IMR-90 (cell line): ENCODE results near the gene GNG12. TPM values are rescaled to one million over a fixed set of nuclear protein-coding genes. Genes with fewer than 3 reads are reported as not detected.

Experiments used
- ATAC-seq: fragments of 200-7000 bp; cut with Tn5 transposase; 2 replicates; pipeline ENCODE4 v1.9.1; 2020; ENCODE audit warnings: low read depth, mild to moderate bottlenecking, moderate library complexity
- BruUV-seq: library from RNA; stranded (reverse); fragments of 400-500 nt; replicated peaks from 2 replicates; lab custom pipeline; 2021; lab: Mats Ljungman, UMichigan
- CTCF ChIA-PET: fragments of 300-600 bp; formaldehyde crosslinking; extraction: SDS; loops from one replicate; lab custom pipeline; 2021; ENCODE audit warnings: antibody characterized with exemption; lab: Yijun Ruan, JAX
- POLR2A ChIA-PET: fragments of 300-600 bp; sonication (Branson Sonifier 250); formaldehyde crosslinking; loops from one replicate; lab custom pipeline; 2022; ENCODE audit warnings: antibody characterized with exemption; ENCODE audit not compliant: unreplicated experiment; lab: Charles Lee
- DNase-seq: peaks from one replicate; pipeline ENCODE4 v3.0.0; 2013
- H2AFZ ChIP-seq: replicated peaks from 2 replicates; pipeline ENCODE3; 2013; ENCODE audit warnings: low read length, mild to moderate bottlenecking; ENCODE audit not compliant: poor library complexity
- H2AK5ac ChIP-seq: 2 replicates; pipeline ENCODE4 v1.6.1; 2013; ENCODE audit warnings: low read depth, low read length, inconsistent platforms
- H2AK9ac ChIP-seq: replicated peaks from 2 replicates; pipeline ENCODE3; 2013; ENCODE audit warnings: mild to moderate bottlenecking, low read depth, low read length, moderate library complexity; ENCODE audit not compliant: poor library complexity
- H2BK120ac ChIP-seq: 2 replicates; pipeline ENCODE4 v1.6.1; 2013; ENCODE audit warnings: low read depth, low read length, inconsistent platforms
- H2BK15ac ChIP-seq: 3 replicates; pipeline ENCODE4 v1.6.1; 2013; ENCODE audit warnings: low read depth, low read length, inconsistent platforms
- H2BK20ac ChIP-seq: 2 replicates; pipeline ENCODE4 v1.6.1; 2013; ENCODE audit warnings: low read depth, mild to moderate bottlenecking, inconsistent platforms, low read length, moderate library complexity
- H2BK5ac ChIP-seq: 2 replicates; pipeline ENCODE4 v1.6.1; 2013; ENCODE audit warnings: mild to moderate bottlenecking, low read depth, low read length, inconsistent platforms; ENCODE audit not compliant: poor library complexity, severe bottlenecking
- H3K14ac ChIP-seq: replicated peaks from 2 replicates; pipeline ENCODE4 v1.6.1; 2013; ENCODE audit warnings: low read depth, low read length, inconsistent platforms
- H3K18ac ChIP-seq: 2 replicates; pipeline ENCODE4 v1.6.1; 2013; ENCODE audit warnings: low read depth, low read length, control low read depth
- H3K23ac ChIP-seq: 2 replicates; pipeline ENCODE4 v1.6.1; 2013; ENCODE audit warnings: low read depth, low read length, inconsistent platforms
- H3K27ac ChIP-seq: 2 replicates; pipeline ENCODE4 v1.5.1; 2013; ENCODE audit warnings: mild to moderate bottlenecking, control low read depth, low read length; ENCODE audit not compliant: insufficient read depth
- H3K27me3 ChIP-seq: 2 replicates; pipeline ENCODE4 v1.6.1; 2013; ENCODE audit warnings: low read length; ENCODE audit not compliant: control insufficient read depth, insufficient read depth
- H3K36me3 ChIP-seq: 2 replicates; pipeline ENCODE4 v1.6.1; 2013; ENCODE audit warnings: low read length, mixed read lengths; ENCODE audit not compliant: control insufficient read depth, insufficient read depth
- H3K4ac ChIP-seq: 2 replicates; pipeline ENCODE4 v1.6.1; 2013; ENCODE audit warnings: low read depth, low read length, inconsistent platforms
- H3K4me1 ChIP-seq: 2 replicates; pipeline ENCODE4 v1.6.1; 2013; ENCODE audit warnings: low read length, mixed read lengths; ENCODE audit not compliant: control insufficient read depth, insufficient read depth
- H3K4me2 ChIP-seq: 2 replicates; pipeline ENCODE4 v1.6.1; 2013; ENCODE audit warnings: low read depth, mild to moderate bottlenecking, control low read depth, low read length, moderate library complexity
- H3K4me3 ChIP-seq: 2 replicates; pipeline ENCODE4 v1.5.1; 2013; ENCODE audit warnings: low read depth, mild to moderate bottlenecking, control low read depth, low read length, moderate library complexity; ENCODE audit not compliant: insufficient read depth
- H3K56ac ChIP-seq: 2 replicates; pipeline ENCODE4 v1.6.1; 2013; ENCODE audit warnings: low read length, inconsistent platforms; ENCODE audit not compliant: insufficient read depth; ENCODE audit errors: extremely low read depth
- H3K79me1 ChIP-seq, 2 experiments: 2 replicates each; pipeline ENCODE4 v1.6.1; 2013; ENCODE audit warnings: low read length in 2 of 2, inconsistent platforms in 1 of 2, low read depth in 1 of 2
- H3K9ac ChIP-seq: 2 replicates; pipeline ENCODE4 v1.6.1; 2013; ENCODE audit warnings: low read depth, low read length, control low read depth
- H3K9me1 ChIP-seq: 2 replicates; pipeline ENCODE4 v1.6.1; 2013; ENCODE audit warnings: low read length, inconsistent platforms; ENCODE audit not compliant: insufficient read depth
- H3K9me3 ChIP-seq: 2 replicates; pipeline ENCODE4 v1.6.1; 2013; ENCODE audit warnings: low read length; ENCODE audit not compliant: control insufficient read depth, insufficient read depth
- H4K20me1 ChIP-seq: 2 replicates; pipeline ENCODE4 v1.6.1; 2013; ENCODE audit warnings: low read length, inconsistent platforms; ENCODE audit not compliant: insufficient read depth
- H4K5ac ChIP-seq: 2 replicates; pipeline ENCODE4 v1.6.1; 2013; ENCODE audit warnings: mild to moderate bottlenecking, low read depth, low read length, control low read depth
- H4K8ac ChIP-seq, 2 experiments: 2 replicates each; pipeline ENCODE4 v1.6.1; 2013; ENCODE audit warnings: low read depth in 2 of 2, low read length in 2 of 2, control low read depth in 1 of 2, inconsistent platforms in 1 of 2
- H4K91ac ChIP-seq: 2 replicates; pipeline ENCODE4 v1.6.1; 2013; ENCODE audit warnings: low read depth, low read length, inconsistent platforms; ENCODE audit not compliant: insufficient read depth
- BHLHE40 ChIP-seq: fragments of 150-350 bp; IDR thresholded peaks from 2 replicates; pipeline ENCODE4 v1.6.1; 2016; ENCODE audit warnings: mild to moderate bottlenecking, low read depth, low read length
- CEBPB ChIP-seq: IDR thresholded peaks from 2 replicates; pipeline ENCODE4 v1.6.1; 2012; ENCODE audit warnings: low read depth, low read length, improper control_type of control experiment
- CHD1 ChIP-seq: IDR thresholded peaks from 2 replicates; pipeline ENCODE4 v1.6.1; 2012; ENCODE audit warnings: low read depth, low read length, improper control_type of control experiment
- CTCF ChIP-seq: conservative IDR thresholded peaks from 2 replicates; pipeline ENCODE4 v1.5.1; 2012; ENCODE audit warnings: mild to moderate bottlenecking, low read depth, low read length, improper control_type of control experiment
- ELK1 ChIP-seq: fragments of 150-350 bp; IDR thresholded peaks from 2 replicates; pipeline ENCODE4 v1.6.1; 2016; ENCODE audit warnings: low read depth, mild to moderate bottlenecking, low read length, moderate library complexity, borderline replicate concordance
- MAFK ChIP-seq: IDR thresholded peaks from 2 replicates; pipeline ENCODE4 v1.6.1; 2012; ENCODE audit warnings: low read depth, low read length, improper control_type of control experiment
- MAZ ChIP-seq: IDR thresholded peaks from 2 replicates; pipeline ENCODE4 v1.6.1; 2012; ENCODE audit warnings: low read depth, mild to moderate bottlenecking, low read length, improper control_type of control experiment, moderate library complexity, borderline replicate concordance
- MXI1 ChIP-seq: IDR thresholded peaks from 2 replicates; pipeline ENCODE4 v1.6.1; 2012; ENCODE audit warnings: low read depth, mild to moderate bottlenecking, low read length, moderate library complexity, borderline replicate concordance
- POLR2A ChIP-seq: IDR thresholded peaks from 2 replicates; pipeline ENCODE4 v1.6.1; 2012; ENCODE audit warnings: mild to moderate bottlenecking, low read depth, low read length
- RCOR1 ChIP-seq: IDR thresholded peaks from 2 replicates; pipeline ENCODE4 v1.6.1; 2012; ENCODE audit warnings: mild to moderate bottlenecking, low read length, improper control_type of control experiment; ENCODE audit not compliant: insufficient replicate concordance
- SMC3 ChIP-seq: fragments of 150-350 bp; IDR thresholded peaks from 2 replicates; pipeline ENCODE4 v1.6.1; 2016; ENCODE audit warnings: low read depth, mild to moderate bottlenecking, antibody characterized with exemption, low read length, moderate library complexity
- WGBS, 2 experiments: methylation state at CpG; one replicate each; pipeline versions ENCODE4 v1.1.5 to v1.1.7; 2013; ENCODE audit warnings: missing lambda C conversion rate in 2 of 2; ENCODE audit not compliant: insufficient read length in 1 of 2; ENCODE audit errors: extremely low coverage in 2 of 2; 5-methylcytosine and 5-hydroxymethylcytosine counted together
- dilution Hi-C: fragments of 300-500 bp; cut with HindIII; formaldehyde crosslinking; loops from one replicate; pipeline ENCODE4 v1.14.3; 2018; ENCODE audit warnings: low sequenced_read_pairs; ENCODE audit not compliant: unreplicated experiment
- in situ Hi-C: fragments of 300-500 bp; cut with MboI; formaldehyde crosslinking; loops from 3 replicates; pipeline ENCODE4 v1.14.3; 2019; ENCODE audit warnings: low sequenced_read_pairs, inconsistent platforms, mixed read lengths
- intact Hi-C: fragments of 100-400 bp; cut with micrococcal nuclease; formaldehyde crosslinking; loops from 2 replicates; pipeline ENCODE4 v1.10.0; 2022
- polyA plus RNA-seq, 3 experiments: library from polyadenylated mRNA; depleted of rRNA; stranded (reverse); fragments of >200 nt; gene quantifications; 2 replicates each; pipeline ENCODE4 v1.2.3, GENCODE V29; 2012; ENCODE audit warnings: low replicate concordance in 1 of 3
- total RNA-seq: library from RNA; depleted of rRNA; stranded (reverse); fragments of >200 nt; gene quantifications from 2 replicates; pipeline ENCODE4 v1.2.3, GENCODE V29; 2012

Gene GNG12
- total and polyA plus RNA-seq, 2 of the 4 experiments (the other 2 are of a cell fraction): 92.3 to 132 TPM

- Histone ChIP-seq H3K79me1 (peaks cover 10 to 31% of the 10 kb centered on the region in 2 experiments), H4K8ac (peak overlapping the region; percentile 56 to 97; a peak in 3 of 4 replicates), H4K5ac (peak overlapping the region; percentile 92), H3K9ac (peak overlapping the region; percentile 96), H3K4me2 (peak overlapping the region; percentile 92), H3K18ac (peak overlapping the region; percentile 94), H3K23ac (peak overlapping the region; percentile 99), H3K4me3 (peak overlapping the region; percentile 99), H2AFZ (peak overlapping the region; percentile 78), H2AK5ac (peak overlapping the region; percentile 93), H2BK5ac (peak overlapping the region; percentile 99), H2BK120ac (peak overlapping the region; percentile 96), H3K4ac (peak overlapping the region; percentile 99), H3K14ac (peak overlapping the region; percentile 96), H3K27ac (peak overlapping the region; percentile 98), H3K9me1 (peaks cover 7% of the 10 kb centered on the region), H3K9me3 (no peaks in the 10 kb centered on the region), H3K27me3 (no peaks in the 10 kb centered on the region), H3K36me3 (peaks cover 12% of the 10 kb centered on the region), H4K20me1 (peaks cover 21% of the 10 kb centered on the region), H2AK9ac (peak overlapping the region; percentile 99), H2BK15ac (peak overlapping the region; percentile 57; the same call in 1 of the 3 replicates), H4K91ac (peak overlapping the region; percentile 95), H3K4me1 (peaks cover 12% of the 10 kb centered on the region), H2BK20ac (peak overlapping the region; percentile 80; the same call in 1 of the 2 replicates), H3K56ac (peak overlapping the region; percentile 92)
- ATAC-seq (peak; percentile 32), DNase-seq (peak; percentile 99)
- no TSS peak for BruUV-seq
- WGBS, 2 experiments: 1% methylated on average over 36 of the region's 43 CpGs; no CpG with 5 or more reads in 1 of the 2 experiments
- ChIA-PET POLR2A (interaction anchor here (0.7 to 2.4 kb wide), 3 partner anchors 11 to 100 kb away, joined by 7 to 8 read pairs (median 7); no protein-coding TSS in a partner anchor), CTCF (interaction anchor here (0.5 to 2.5 kb wide), 6 partner anchors 51 to 431 kb away, joined by 3 to 15 read pairs (median 6); no protein-coding TSS in a partner anchor)
- dilution Hi-C loops (no loop called here), in situ Hi-C loops (loop anchor here (25.0 kb wide), 1 partner anchor 124 kb away; no protein-coding TSS in a partner anchor), intact Hi-C loops (loop anchor here (2.0 to 5.0 kb wide), 2 partner anchors 146 to 426 kb away; partner anchors contain the start of gene GNG12)
- TF ChIP-seq CEBPB: peak; percentile 83
- peak; percentile 63 for TF ChIP-seq RCOR1
- TF ChIP-seq MAZ: no peak; the same call in 1 of the 2 replicates
- no peak; the same call in 1 of the 2 replicates for TF ChIP-seq CHD1
- no peak for TF ChIP-seq CTCF
- peak; percentile 47; the same call in 1 of the 2 replicates for TF ChIP-seq MAFK
- no peak for TF ChIP-seq ELK1
- peak; percentile 83; the same call in 1 of the 2 replicates for TF ChIP-seq MXI1
- peak; percentile 96 for TF ChIP-seq BHLHE40
- TF ChIP-seq POLR2A: peak; percentile 85
- TF ChIP-seq SMC3: no peak
These were observed 146.7 kb downstream of the GNG12 start for GRCh38 chr1:67686267-67687197.
